ENCODE measurements around the gene TRIM34.

DNA sequence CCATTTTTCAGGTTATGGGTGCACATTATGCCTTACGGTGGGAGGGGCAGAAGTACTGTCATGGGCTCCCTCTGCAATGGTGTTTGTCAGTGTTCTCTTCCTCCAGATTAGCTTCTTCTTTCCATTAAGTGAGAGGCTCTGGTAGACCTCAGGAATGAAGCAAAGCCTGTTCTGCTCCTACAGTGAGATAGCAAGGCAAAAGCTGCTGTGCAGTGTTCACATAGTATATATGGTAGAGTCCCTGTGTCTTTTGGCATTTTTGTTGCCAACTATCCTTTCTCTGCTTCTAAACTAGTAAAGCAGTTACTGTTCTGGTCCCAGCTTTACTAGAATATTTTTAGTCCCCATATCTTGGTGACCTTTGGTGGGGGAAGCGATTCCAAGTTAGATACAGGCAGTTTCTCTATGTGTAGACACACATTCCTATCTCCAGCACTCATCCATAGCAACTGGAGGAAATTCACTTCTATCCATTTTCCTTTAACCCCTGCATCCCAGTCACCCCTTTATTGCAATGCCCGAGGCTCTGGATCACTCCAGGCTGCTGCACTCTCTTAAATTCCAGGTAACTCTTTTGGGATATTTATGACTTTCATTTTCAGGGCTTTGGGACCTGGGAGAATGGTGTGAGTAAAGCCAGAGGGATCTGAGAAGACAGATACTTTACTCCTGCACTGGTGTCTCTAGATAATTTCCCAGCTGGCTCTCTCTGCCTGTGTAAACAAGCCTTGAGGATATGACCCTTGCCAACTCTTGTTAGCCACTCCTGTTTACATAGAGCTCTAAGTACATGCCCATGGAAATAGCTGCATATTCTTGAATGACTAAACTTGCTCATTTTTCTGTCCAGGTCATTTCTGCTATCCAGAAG lies 3.9 kb upstream of the TRIM34 start:
- no peak for TF ChIP-seq RAD21 (IDR thresholded peaks at IDR 0.05 in 1 of 2, conservative IDR thresholded peaks at IDR 0.05 in 1 of 2; ENCODE audit: low read depth in 2 of 2, low read length in 2 of 2)
- TF ChIP-seq, protein P1, sequence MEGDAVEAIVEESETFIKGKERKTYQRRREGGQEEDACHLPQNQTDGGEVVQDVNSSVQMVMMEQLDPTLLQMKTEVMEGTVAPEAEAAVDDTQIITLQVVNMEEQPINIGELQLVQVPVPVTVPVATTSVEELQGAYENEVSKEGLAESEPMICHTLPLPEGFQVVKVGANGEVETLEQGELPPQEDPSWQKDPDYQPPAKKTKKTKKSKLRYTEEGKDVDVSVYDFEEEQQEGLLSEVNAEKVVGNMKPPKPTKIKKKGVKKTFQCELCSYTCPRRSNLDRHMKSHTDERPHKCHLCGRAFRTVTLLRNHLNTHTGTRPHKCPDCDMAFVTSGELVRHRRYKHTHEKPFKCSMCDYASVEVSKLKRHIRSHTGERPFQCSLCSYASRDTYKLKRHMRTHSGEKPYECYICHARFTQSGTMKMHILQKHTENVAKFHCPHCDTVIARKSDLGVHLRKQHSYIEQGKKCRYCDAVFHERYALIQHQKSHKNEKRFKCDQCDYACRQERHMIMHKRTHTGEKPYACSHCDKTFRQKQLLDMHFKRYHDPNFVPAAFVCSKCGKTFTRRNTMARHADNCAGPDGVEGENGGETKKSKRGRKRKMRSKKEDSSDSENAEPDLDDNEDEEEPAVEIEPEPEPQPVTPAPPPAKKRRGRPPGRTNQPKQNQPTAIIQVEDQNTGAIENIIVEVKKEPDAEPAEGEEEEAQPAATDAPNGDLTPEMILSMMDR (IDR thresholded peaks at IDR 0.05; ENCODE audit: control extremely low read depth in 1 of 3, insufficient read depth in 1 of 3, low read depth in 1 of 3, low read length in 3 of 3): no peak
- no peak for TF ChIP-seq EZH2 (IDR thresholded peaks at IDR 0.05; ENCODE audit: low read depth, low read length, severe bottlenecking)
- TF ChIP-seq, protein P2, sequence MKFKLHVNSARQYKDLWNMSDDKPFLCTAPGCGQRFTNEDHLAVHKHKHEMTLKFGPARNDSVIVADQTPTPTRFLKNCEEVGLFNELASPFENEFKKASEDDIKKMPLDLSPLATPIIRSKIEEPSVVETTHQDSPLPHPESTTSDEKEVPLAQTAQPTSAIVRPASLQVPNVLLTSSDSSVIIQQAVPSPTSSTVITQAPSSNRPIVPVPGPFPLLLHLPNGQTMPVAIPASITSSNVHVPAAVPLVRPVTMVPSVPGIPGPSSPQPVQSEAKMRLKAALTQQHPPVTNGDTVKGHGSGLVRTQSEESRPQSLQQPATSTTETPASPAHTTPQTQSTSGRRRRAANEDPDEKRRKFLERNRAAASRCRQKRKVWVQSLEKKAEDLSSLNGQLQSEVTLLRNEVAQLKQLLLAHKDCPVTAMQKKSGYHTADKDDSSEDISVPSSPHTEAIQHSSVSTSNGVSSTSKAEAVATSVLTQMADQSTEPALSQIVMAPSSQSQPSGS (IDR thresholded peaks at IDR 0.05; ENCODE audit: low read length): no peak
- no peak for TF ChIP-seq FOSL1 (IDR thresholded peaks at IDR 0.05; ENCODE audit: insufficient read depth, low read depth, low read length)
- TF ChIP-seq HDAC2 (IDR thresholded peaks at IDR 0.05; ENCODE audit: borderline replicate concordance in 1 of 2, low read depth in 2 of 2, low read length in 2 of 2): no peak
- no peak for TF ChIP-seq HDAC6 (IDR thresholded peaks at IDR 0.05; ENCODE audit: low read depth, low read length)
- TF ChIP-seq POLR2A (IDR thresholded peaks at IDR 0.05; ENCODE audit: control extremely low read depth in 1 of 2, low read depth in 2 of 2, low read length in 2 of 2): no peak
- no peak for TF ChIP-seq POLR2AphosphoS5 (IDR thresholded peaks at IDR 0.05; ENCODE audit: low read depth, low read length)
